Liver (tissue), 9 donors: Measurements from ENCODE around the gene CANX. TPM values are rescaled to one million over a fixed set of nuclear protein-coding genes. Genes with fewer than 3 reads are reported as not detected.

ENCODE experiments used
- DNase-seq: peaks from one replicate; pipeline ENCODE4 v3.0.0-alpha.2; 2017; ENCODE audit warnings: low spot score
- H3K27ac ChIP-seq, 2 donors: one replicate each; pipeline ENCODE4 v1.7.0; 2013; ENCODE audit warnings: inconsistent platforms in 2 of 2, low read length in 2 of 2, control low read depth in 1 of 2, low read depth in 1 of 2, mild to moderate bottlenecking in 1 of 2
- H3K27me3 ChIP-seq, 4 donors: one replicate each; pipeline versions ENCODE4 v1.6.1 to v1.7.0; 2013; ENCODE audit warnings: low read length in 3 of 4, inconsistent platforms in 1 of 4, mild to moderate bottlenecking in 1 of 4, moderate library complexity in 1 of 4; ENCODE audit not compliant: control insufficient read depth in 4 of 4, insufficient read depth in 4 of 4
- H3K36me3 ChIP-seq, 4 donors: one replicate each; pipeline versions ENCODE4 v1.6.1 to v1.7.0; 2013; ENCODE audit warnings: low read length in 3 of 4, mild to moderate bottlenecking in 3 of 4, low read depth in 1 of 4, moderate library complexity in 1 of 4; ENCODE audit not compliant: control insufficient read depth in 4 of 4, insufficient read depth in 3 of 4
- H3K4me1 ChIP-seq, 4 donors: one replicate each; pipeline versions ENCODE4 v1.6.1 to v1.7.0; 2013; ENCODE audit warnings: low read length in 3 of 4, mild to moderate bottlenecking in 3 of 4, moderate library complexity in 1 of 4; ENCODE audit not compliant: control insufficient read depth in 4 of 4, insufficient read depth in 4 of 4
- H3K4me3 ChIP-seq, 3 donors: one replicate each; pipeline versions ENCODE4 v1.6.1 to v1.7.0; 2013; ENCODE audit warnings: low read length in 3 of 3, control low read depth in 1 of 3, low read depth in 1 of 3, mild to moderate bottlenecking in 1 of 3
- H3K9ac ChIP-seq, 2 donors: one replicate each; pipeline ENCODE4 v1.7.0; 2013; ENCODE audit warnings: low read length in 2 of 2, mild to moderate bottlenecking in 2 of 2, moderate library complexity in 2 of 2, control low read depth in 1 of 2, low read depth in 1 of 2
- H3K9me3 ChIP-seq, 4 donors: one replicate each; pipeline versions ENCODE4 v1.6.1 to v1.7.0; 2013; ENCODE audit warnings: low read length in 3 of 4; ENCODE audit not compliant: control insufficient read depth in 4 of 4
- EGR1 ChIP-seq, 2 donors: IDR thresholded peaks; 2 replicates each; pipeline ENCODE4 v1.6.1; 2016 to 2018; ENCODE audit warnings: antibody characterized with exemption in 2 of 2, low read depth in 2 of 2
- FOXA1 ChIP-seq: IDR thresholded peaks from 2 replicates; pipeline ENCODE4 v1.6.1; 2016; ENCODE audit warnings: antibody characterized with exemption
- FOXA2 ChIP-seq: IDR thresholded peaks from 2 replicates; pipeline ENCODE4 v1.6.1; 2016; ENCODE audit warnings: antibody characterized with exemption
- GABPA ChIP-seq, 2 donors: IDR thresholded peaks in 1 of 2; conservative IDR thresholded peaks in 1 of 2; 2 replicates each; pipeline ENCODE4 v1.6.1; 2016; ENCODE audit warnings: antibody characterized with exemption in 2 of 2, mild to moderate bottlenecking in 1 of 2, moderate library complexity in 1 of 2
- HNF4A ChIP-seq, 2 donors: conservative IDR thresholded peaks; 2 replicates each; pipeline ENCODE4 v1.6.1; 2016; ENCODE audit warnings: antibody characterized with exemption in 2 of 2, mild to moderate bottlenecking in 2 of 2
- HNF4G ChIP-seq: IDR thresholded peaks from 2 replicates; pipeline ENCODE4 v1.6.1; 2016; ENCODE audit warnings: antibody characterized with exemption
- JUND ChIP-seq, 2 donors: IDR thresholded peaks; 2 replicates each; pipeline ENCODE4 v1.6.1; 2016; ENCODE audit warnings: antibody characterized with exemption in 2 of 2
- NR2F2 ChIP-seq: IDR thresholded peaks from 2 replicates; pipeline ENCODE4 v1.6.1; 2016; ENCODE audit warnings: antibody characterized with exemption
- RAD21 ChIP-seq, 2 donors: IDR thresholded peaks; 2 replicates each; pipeline ENCODE4 v1.6.1; 2016; ENCODE audit warnings: antibody characterized with exemption in 2 of 2, mild to moderate bottlenecking in 2 of 2
- RXRA ChIP-seq, 2 donors: IDR thresholded peaks; 2 replicates each; pipeline ENCODE4 v1.6.1; 2017 to 2018; ENCODE audit warnings: antibody characterized with exemption in 2 of 2, mild to moderate bottlenecking in 1 of 2
- SP1 ChIP-seq: IDR thresholded peaks from 2 replicates; pipeline ENCODE4 v1.6.1; 2018; ENCODE audit warnings: antibody characterized with exemption, mild to moderate bottlenecking
- TAF1 ChIP-seq: conservative IDR thresholded peaks from 2 replicates; pipeline ENCODE4 v1.6.1; 2016; ENCODE audit warnings: antibody characterized with exemption, mild to moderate bottlenecking
- YY1 ChIP-seq: IDR thresholded peaks from 2 replicates; pipeline ENCODE4 v1.6.1; 2016; ENCODE audit warnings: antibody characterized with exemption, mild to moderate bottlenecking
- WGBS: extraction: QIAGEN DNeasy Blood & Tissue Kit; methylation state at CpG from one replicate; pipeline ENCODE4 v1.1.7; 2013; 5-methylcytosine and 5-hydroxymethylcytosine counted together
- polyA plus RNA-seq, 2 donors: library from polyadenylated mRNA; stranded (reverse) in 1 of 2; unstranded in 1 of 2; fragments of 200-250 nt in 1 of 2; fragments of >200 nt in 1 of 2; fragmentation: Nextera tagmentation in 1 of 2; extraction: Ambion mirVana in 1 of 2; gene quantifications; one replicate each; pipeline versions ENCODE4 v1.2.1 to v1.2.3, GENCODE V29; 2013 to 2015
- total RNA-seq, 2 donors: library from RNA; depleted of rRNA; stranded (reverse); fragments of >200 nt; gene quantifications; one replicate each; pipeline ENCODE4 v1.2.3, GENCODE V29; 2014
- TF ChIP-seq, protein P1 (sequence below): IDR thresholded peaks from 2 replicates; pipeline ENCODE4 v1.6.1; 2016; ENCODE audit warnings: antibody characterized with exemption, mild to moderate bottlenecking
- TF ChIP-seq, protein P2 (sequence below): fragments of 150-350 bp; IDR thresholded peaks from 2 replicates; pipeline ENCODE4 v1.5.1; 2017; ENCODE audit warnings: improper control_type of control experiment, low read depth, low read length; ENCODE audit not compliant: missing input control
- TF ChIP-seq, protein P3 (sequence below): IDR thresholded peaks from 2 replicates; pipeline ENCODE4 v1.6.1; 2016; ENCODE audit warnings: antibody characterized with exemption
- TF ChIP-seq, protein P4 (sequence below): IDR thresholded peaks from 2 replicates; pipeline ENCODE4 v1.6.1; 2016; ENCODE audit warnings: antibody characterized with exemption
- TF ChIP-seq, protein P5 (sequence below): IDR thresholded peaks from 2 replicates; pipeline ENCODE4 v1.6.1; 2016; ENCODE audit warnings: antibody characterized with exemption
- donor health status: healthy.
- donor health status: healthy.
- donor health status: healthy.
- donor health status: healthy.
- donor health status: healthy.

Gene CANX
- total and polyA plus RNA-seq, 4 donors = 129 to 628 (median 314) TPM

DNA sequence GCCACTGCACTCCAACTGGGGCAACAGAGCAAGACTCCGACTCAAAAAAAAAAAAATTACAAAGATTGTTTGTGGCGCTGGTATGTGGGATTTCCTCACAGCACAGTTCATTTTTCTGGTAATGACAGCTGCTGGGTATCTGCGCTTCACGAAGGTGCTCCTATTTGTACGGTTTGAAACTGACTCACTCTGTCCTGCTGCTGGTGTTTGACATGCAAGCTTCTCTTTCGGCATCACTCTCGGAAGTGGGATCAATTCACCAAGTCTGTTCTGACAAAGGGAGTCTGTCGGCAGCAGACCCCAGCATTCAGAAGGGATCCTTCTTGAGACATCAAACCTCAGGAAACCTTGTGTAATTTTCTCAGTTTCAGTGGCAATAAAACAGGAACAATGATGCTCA lies 60.2 kb downstream of the CANX start:
- TF ChIP-seq RAD21 (IDR thresholded peaks at IDR 0.05) (no peak), NR2F2 (no peak)
- H3K27ac ChIP-seq = no peak overlapping the region
- peaks cover 17 to 60% (median 47%) of the 10 kb centered on the region in 4 donors for H3K4me1 ChIP-seq
- no peaks in the 10 kb centered on the region for H3K9me3 ChIP-seq
- no peaks in the 10 kb centered on the region for H3K36me3 ChIP-seq
- H3K4me3 ChIP-seq = no peak overlapping the region
- whole genome bisulfite sequencing = 87% methylated on average over 8 of the region's 8 CpGs
- H3K27me3 ChIP-seq = no peaks in the 10 kb centered on the region
- no peak overlapping the region for H3K9ac ChIP-seq
- DNase-seq = no peak

DNA sequence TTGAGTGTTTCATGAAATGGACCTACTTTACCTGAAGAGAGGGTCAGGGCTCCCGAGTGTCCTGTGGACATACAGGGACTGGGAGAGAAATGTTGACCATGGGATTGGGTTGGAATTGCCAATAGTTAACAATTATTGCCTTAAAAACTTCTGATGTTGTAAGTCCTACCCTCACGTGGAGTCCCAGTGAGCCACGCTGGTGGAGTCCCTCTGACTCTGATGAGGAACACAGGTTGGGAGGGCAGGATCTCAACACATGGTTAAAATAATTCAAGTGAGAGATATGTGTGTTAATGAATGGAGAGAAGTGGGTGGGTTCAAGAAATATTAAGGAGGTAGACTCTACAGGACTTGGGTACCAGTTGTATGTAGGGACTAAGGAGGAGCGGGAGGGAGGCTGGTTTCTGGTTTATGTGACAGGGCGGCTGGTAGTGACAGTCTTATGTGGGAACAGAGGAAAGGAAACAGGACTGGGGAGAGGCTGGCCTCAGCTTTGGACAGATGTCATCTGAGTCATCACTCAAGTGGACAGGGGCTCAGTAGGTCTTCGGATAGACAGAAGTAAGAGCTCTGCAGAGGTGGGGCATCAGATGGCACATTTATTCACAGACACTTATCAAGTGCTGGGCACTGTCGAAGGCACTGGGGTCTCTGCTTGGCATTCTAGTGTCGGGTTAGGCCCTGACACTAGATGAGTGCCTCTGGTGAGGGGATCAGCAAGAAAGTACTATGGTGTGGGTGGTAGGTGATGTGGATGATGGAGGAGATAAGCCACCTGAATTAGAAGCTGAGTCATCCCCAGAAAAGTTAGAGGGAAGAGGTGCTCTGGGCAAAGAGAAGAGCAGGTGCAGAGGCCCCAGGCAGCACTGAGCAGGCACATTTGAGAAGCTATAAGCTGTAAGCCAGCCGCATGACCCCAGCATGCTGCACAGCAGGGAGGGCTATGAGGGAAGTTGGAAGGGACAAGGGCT lies 61.1 kb downstream of the CANX start:
- no peaks in the 10 kb centered on the region for H3K27me3 ChIP-seq
- WGBS = 85% methylated on average over 9 of the region's 9 CpGs
- no peak overlapping the region for H3K4me3 ChIP-seq
- DNase-seq = no peak
- peaks cover 16 to 52% (median 41%) of the 10 kb centered on the region in 4 donors for H3K4me1 ChIP-seq
- no peak overlapping the region for H3K9ac ChIP-seq
- no peak overlapping the region for H3K27ac ChIP-seq
- no peak for TF ChIP-seq SP1
- TF ChIP-seq, protein P1, sequence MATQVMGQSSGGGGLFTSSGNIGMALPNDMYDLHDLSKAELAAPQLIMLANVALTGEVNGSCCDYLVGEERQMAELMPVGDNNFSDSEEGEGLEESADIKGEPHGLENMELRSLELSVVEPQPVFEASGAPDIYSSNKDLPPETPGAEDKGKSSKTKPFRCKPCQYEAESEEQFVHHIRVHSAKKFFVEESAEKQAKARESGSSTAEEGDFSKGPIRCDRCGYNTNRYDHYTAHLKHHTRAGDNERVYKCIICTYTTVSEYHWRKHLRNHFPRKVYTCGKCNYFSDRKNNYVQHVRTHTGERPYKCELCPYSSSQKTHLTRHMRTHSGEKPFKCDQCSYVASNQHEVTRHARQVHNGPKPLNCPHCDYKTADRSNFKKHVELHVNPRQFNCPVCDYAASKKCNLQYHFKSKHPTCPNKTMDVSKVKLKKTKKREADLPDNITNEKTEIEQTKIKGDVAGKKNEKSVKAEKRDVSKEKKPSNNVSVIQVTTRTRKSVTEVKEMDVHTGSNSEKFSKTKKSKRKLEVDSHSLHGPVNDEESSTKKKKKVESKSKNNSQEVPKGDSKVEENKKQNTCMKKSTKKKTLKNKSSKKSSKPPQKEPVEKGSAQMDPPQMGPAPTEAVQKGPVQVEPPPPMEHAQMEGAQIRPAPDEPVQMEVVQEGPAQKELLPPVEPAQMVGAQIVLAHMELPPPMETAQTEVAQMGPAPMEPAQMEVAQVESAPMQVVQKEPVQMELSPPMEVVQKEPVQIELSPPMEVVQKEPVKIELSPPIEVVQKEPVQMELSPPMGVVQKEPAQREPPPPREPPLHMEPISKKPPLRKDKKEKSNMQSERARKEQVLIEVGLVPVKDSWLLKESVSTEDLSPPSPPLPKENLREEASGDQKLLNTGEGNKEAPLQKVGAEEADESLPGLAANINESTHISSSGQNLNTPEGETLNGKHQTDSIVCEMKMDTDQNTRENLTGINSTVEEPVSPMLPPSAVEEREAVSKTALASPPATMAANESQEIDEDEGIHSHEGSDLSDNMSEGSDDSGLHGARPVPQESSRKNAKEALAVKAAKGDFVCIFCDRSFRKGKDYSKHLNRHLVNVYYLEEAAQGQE = no peak
- TF ChIP-seq RXRA (IDR thresholded peaks at IDR 0.05) = no peak
- no peak for TF ChIP-seq NR2F2
- no peak for TF ChIP-seq RAD21 (IDR thresholded peaks at IDR 0.05)
- TF ChIP-seq, protein P2, sequence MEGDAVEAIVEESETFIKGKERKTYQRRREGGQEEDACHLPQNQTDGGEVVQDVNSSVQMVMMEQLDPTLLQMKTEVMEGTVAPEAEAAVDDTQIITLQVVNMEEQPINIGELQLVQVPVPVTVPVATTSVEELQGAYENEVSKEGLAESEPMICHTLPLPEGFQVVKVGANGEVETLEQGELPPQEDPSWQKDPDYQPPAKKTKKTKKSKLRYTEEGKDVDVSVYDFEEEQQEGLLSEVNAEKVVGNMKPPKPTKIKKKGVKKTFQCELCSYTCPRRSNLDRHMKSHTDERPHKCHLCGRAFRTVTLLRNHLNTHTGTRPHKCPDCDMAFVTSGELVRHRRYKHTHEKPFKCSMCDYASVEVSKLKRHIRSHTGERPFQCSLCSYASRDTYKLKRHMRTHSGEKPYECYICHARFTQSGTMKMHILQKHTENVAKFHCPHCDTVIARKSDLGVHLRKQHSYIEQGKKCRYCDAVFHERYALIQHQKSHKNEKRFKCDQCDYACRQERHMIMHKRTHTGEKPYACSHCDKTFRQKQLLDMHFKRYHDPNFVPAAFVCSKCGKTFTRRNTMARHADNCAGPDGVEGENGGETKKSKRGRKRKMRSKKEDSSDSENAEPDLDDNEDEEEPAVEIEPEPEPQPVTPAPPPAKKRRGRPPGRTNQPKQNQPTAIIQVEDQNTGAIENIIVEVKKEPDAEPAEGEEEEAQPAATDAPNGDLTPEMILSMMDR = no peak
- TF ChIP-seq TAF1 = no peak
- no peak for TF ChIP-seq YY1
- TF ChIP-seq HNF4A (conservative IDR thresholded peaks at IDR 0.05) = no peak
- no peak for TF ChIP-seq HNF4G
- no peak for TF ChIP-seq JUND (IDR thresholded peaks at IDR 0.05)
- no peak for TF ChIP-seq FOXA2
- TF ChIP-seq GABPA (IDR thresholded peaks at IDR 0.05 in 1 of 2, conservative IDR thresholded peaks at IDR 0.05 in 1 of 2) = no peak
- TF ChIP-seq, protein P3, sequence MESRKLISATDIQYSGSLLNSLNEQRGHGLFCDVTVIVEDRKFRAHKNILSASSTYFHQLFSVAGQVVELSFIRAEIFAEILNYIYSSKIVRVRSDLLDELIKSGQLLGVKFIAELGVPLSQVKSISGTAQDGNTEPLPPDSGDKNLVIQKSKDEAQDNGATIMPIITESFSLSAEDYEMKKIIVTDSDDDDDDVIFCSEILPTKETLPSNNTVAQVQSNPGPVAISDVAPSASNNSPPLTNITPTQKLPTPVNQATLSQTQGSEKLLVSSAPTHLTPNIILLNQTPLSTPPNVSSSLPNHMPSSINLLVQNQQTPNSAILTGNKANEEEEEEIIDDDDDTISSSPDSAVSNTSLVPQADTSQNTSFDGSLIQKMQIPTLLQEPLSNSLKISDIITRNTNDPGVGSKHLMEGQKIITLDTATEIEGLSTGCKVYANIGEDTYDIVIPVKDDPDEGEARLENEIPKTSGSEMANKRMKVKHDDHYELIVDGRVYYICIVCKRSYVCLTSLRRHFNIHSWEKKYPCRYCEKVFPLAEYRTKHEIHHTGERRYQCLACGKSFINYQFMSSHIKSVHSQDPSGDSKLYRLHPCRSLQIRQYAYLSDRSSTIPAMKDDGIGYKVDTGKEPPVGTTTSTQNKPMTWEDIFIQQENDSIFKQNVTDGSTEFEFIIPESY = no peak
- TF ChIP-seq, protein P4, sequence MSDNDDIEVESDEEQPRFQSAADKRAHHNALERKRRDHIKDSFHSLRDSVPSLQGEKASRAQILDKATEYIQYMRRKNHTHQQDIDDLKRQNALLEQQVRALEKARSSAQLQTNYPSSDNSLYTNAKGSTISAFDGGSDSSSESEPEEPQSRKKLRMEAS = no peak
- no peak for TF ChIP-seq FOXA1
- TF ChIP-seq, protein P5, sequence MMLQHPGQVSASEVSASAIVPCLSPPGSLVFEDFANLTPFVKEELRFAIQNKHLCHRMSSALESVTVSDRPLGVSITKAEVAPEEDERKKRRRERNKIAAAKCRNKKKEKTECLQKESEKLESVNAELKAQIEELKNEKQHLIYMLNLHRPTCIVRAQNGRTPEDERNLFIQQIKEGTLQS = no peak
- TF ChIP-seq EGR1 (IDR thresholded peaks at IDR 0.05; ENCODE audit: low read depth in 2 of 2) = no peak
- H3K9me3 ChIP-seq = no peaks in the 10 kb centered on the region
- no peaks in the 10 kb centered on the region for H3K36me3 ChIP-seq
